ENCODE data around the gene KRTAP4-8. TPM values are rescaled to one million over a fixed set of nuclear protein-coding genes. Genes with fewer than 3 reads are reported as not detected.
"Not testable (repeated sequence)": the region's sequence is repeated elsewhere in the genome, so short reads cannot be mapped to it uniquely, and the experiment has no call there.

KRTAP4-8 gene
- total RNA-seq, 1 experiment from 2014 or later: not detected

DNA sequence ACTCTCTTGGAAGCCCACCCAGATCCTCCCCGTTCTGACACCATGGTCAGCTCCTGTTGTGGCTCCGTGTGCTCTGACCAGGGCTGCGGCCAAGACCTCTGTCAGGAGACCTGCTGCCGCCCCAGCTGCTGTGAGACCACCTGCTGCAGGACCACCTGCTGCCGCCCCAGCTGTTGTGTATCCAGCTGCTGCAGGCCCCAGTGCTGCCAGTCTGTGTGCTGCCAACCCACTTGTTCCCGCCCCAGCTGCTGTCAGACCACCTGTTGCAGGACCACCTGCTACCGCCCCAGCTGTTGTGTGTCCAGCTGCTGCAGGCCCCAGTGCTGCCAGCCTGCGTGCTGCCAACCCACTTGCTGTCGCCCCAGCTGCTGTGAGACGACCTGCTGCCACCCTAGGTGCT lies 7.4 kb upstream of the KRTAP4-8 start, which contains the start of gene KRTAP4-9:
Gene KRTAP4-9, plus strand, starts transcription at position 43 of the 400 bp plus-strand sequence. Its CDS starts 0 bp downstream, at position 43.
- not testable (repeated sequence) for DNase-seq (ENCODE audit: low read depth, low spot score)

DNA sequence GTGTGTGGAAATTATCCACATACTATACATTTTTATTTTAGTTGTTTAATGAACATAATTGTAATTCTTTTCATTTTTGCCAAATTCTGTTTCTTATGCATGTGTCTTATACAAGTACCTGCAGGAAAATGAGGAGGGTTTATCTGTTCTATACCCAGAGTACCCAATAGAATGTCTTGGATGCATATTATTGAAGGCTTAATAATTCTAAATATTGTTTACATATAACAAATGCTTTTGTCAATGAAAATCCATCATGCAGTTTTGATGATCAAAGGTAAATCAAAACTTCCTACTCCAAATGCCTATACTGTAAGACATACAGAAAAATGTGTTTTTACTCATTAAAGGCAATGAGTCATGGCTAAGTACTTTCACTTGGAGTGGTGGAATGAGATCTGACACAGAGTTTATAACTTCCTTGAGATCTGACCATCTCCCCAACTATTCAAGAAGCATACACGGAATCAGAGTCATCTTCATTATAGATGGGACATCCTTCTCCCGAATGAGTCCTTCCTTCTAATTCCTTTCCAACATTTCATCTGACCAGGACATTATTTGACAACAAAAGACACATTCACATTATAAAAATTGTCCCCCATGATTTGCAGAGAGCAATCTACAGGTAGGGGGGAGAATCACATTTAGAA lies 6.6 kb upstream of the KRTAP4-8 start:
- in situ Hi-C loops (cut with HindIII; ENCODE audit: low pct_unique_long_range_greater_than_20kb, low sequenced_read_pairs); DNase-seq (ENCODE audit: low read depth, low spot score); H3K9me3 ChIP-seq (ENCODE audit: control insufficient read depth, insufficient read depth, low read depth, low read length); CTCF ChIA-PET; H3K4me3 ChIP-seq (ENCODE audit: low read depth in 2 of 2, low read length in 2 of 2); H3K27ac ChIP-seq (ENCODE audit: low read length); H3K4me1 ChIP-seq (ENCODE audit: control insufficient read depth, insufficient read depth, low read length); H3K36me3 ChIP-seq (ENCODE audit: control insufficient read depth, insufficient read depth, low read length); BruUV-seq (replicated peaks); H3K27me3 ChIP-seq (ENCODE audit: control insufficient read depth, insufficient read depth, low read length): not testable (repeated sequence)
- POLR2A ChIA-PET: interaction anchor here (0.6 kb wide), 1 partner anchor 653 kb away, joined by 3 read pairs; no protein-coding TSS in a partner anchor
- intact Hi-C loops (cut with micrococcal nuclease; ENCODE audit: unreplicated experiment): loop anchor here (5.0 kb wide), 1 partner anchor 378 kb away; the partner anchor contains the start of gene KRT35
- ATAC-seq: peak; percentile 85

More for the DNA sequence above, 7.4 kb upstream of the KRTAP4-8 start, which contains the start of gene KRTAP4-9:
- H3K27ac ChIP-seq (ENCODE audit: low read length); BruUV-seq (replicated peaks); H3K4me3 ChIP-seq (ENCODE audit: low read depth in 2 of 2, low read length in 2 of 2); in situ Hi-C loops (cut with HindIII; ENCODE audit: low pct_unique_long_range_greater_than_20kb, low sequenced_read_pairs); H3K4me1 ChIP-seq (ENCODE audit: control insufficient read depth, insufficient read depth, low read length); intact Hi-C loops (cut with micrococcal nuclease; ENCODE audit: unreplicated experiment); H3K27me3 ChIP-seq (ENCODE audit: control insufficient read depth, insufficient read depth, low read length); ATAC-seq; H3K9me3 ChIP-seq (ENCODE audit: control insufficient read depth, insufficient read depth, low read depth, low read length); POLR2A ChIA-PET; CTCF ChIA-PET; H3K36me3 ChIP-seq (ENCODE audit: control insufficient read depth, insufficient read depth, low read length): not testable (repeated sequence)

DNA sequence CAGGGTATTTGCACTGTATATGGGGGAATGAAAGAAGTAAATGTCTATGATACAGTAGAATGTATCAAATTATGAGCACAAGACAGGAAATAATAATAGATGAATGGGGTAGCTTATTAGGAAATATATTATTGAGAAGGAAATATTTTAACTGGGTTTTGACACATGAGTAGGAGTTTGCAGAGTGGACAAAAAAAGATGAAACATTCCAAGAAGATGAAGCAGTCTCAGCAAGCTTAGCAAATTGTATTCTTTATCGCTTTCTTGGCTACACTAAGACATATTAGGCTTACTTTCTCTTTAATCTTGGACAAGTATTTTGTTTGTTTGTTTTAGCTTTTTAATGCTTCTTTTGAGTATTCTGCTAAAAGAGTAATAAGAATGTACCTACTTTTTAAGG lies 6.0 kb upstream of the KRTAP4-8 start:
- Histone ChIP-seq H3K27ac (ENCODE audit: low read length) (no peak overlapping the region), H3K27me3 (ENCODE audit: control insufficient read depth, insufficient read depth, low read length) (no peaks in the 10 kb centered on the region), H3K9me3 (ENCODE audit: control insufficient read depth, insufficient read depth, low read depth, low read length) (no peaks in the 10 kb centered on the region), H3K4me1 (ENCODE audit: control insufficient read depth, insufficient read depth, low read length) (no peaks in the 10 kb centered on the region), H3K4me3 (ENCODE audit: low read depth in 2 of 2, low read length in 2 of 2) (no peak overlapping the region), H3K36me3 (ENCODE audit: control insufficient read depth, insufficient read depth, low read length) (no peaks in the 10 kb centered on the region)
- ChIA-PET POLR2A (interaction anchor here (0.6 kb wide), 1 partner anchor 654 kb away, joined by 3 read pairs; no protein-coding TSS in a partner anchor), CTCF (no interaction called here)
- no peak for DNase-seq (ENCODE audit: low read depth, low spot score)
- no TSS peak for BruUV-seq (replicated peaks)
- intact Hi-C loops (cut with micrococcal nuclease; ENCODE audit: unreplicated experiment) (loop anchor here (5.0 kb wide), 1 partner anchor 378 kb away; the partner anchor contains the start of gene KRT35), in situ Hi-C loops (cut with HindIII; ENCODE audit: low pct_unique_long_range_greater_than_20kb, low sequenced_read_pairs) (no loop called here)
- no peak for ATAC-seq
- TF ChIP-seq SIN3A (IDR thresholded peaks at IDR 0.05; ENCODE audit: borderline replicate concordance, insufficient read depth, low read depth, low read length) (no peak), TCF7L2 (IDR thresholded peaks at IDR 0.05; ENCODE audit: low read depth, low read length) (no peak), POLR2AphosphoS5 (IDR thresholded peaks at IDR 0.05; ENCODE audit: low read depth, low read length) (no peak)
- TF ChIP-seq, protein P1, sequence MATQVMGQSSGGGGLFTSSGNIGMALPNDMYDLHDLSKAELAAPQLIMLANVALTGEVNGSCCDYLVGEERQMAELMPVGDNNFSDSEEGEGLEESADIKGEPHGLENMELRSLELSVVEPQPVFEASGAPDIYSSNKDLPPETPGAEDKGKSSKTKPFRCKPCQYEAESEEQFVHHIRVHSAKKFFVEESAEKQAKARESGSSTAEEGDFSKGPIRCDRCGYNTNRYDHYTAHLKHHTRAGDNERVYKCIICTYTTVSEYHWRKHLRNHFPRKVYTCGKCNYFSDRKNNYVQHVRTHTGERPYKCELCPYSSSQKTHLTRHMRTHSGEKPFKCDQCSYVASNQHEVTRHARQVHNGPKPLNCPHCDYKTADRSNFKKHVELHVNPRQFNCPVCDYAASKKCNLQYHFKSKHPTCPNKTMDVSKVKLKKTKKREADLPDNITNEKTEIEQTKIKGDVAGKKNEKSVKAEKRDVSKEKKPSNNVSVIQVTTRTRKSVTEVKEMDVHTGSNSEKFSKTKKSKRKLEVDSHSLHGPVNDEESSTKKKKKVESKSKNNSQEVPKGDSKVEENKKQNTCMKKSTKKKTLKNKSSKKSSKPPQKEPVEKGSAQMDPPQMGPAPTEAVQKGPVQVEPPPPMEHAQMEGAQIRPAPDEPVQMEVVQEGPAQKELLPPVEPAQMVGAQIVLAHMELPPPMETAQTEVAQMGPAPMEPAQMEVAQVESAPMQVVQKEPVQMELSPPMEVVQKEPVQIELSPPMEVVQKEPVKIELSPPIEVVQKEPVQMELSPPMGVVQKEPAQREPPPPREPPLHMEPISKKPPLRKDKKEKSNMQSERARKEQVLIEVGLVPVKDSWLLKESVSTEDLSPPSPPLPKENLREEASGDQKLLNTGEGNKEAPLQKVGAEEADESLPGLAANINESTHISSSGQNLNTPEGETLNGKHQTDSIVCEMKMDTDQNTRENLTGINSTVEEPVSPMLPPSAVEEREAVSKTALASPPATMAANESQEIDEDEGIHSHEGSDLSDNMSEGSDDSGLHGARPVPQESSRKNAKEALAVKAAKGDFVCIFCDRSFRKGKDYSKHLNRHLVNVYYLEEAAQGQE (IDR thresholded peaks at IDR 0.05; ENCODE audit: insufficient read depth in 1 of 2, low read depth in 2 of 2, low read length in 1 of 2): no peak
- TF ChIP-seq, protein P2, sequence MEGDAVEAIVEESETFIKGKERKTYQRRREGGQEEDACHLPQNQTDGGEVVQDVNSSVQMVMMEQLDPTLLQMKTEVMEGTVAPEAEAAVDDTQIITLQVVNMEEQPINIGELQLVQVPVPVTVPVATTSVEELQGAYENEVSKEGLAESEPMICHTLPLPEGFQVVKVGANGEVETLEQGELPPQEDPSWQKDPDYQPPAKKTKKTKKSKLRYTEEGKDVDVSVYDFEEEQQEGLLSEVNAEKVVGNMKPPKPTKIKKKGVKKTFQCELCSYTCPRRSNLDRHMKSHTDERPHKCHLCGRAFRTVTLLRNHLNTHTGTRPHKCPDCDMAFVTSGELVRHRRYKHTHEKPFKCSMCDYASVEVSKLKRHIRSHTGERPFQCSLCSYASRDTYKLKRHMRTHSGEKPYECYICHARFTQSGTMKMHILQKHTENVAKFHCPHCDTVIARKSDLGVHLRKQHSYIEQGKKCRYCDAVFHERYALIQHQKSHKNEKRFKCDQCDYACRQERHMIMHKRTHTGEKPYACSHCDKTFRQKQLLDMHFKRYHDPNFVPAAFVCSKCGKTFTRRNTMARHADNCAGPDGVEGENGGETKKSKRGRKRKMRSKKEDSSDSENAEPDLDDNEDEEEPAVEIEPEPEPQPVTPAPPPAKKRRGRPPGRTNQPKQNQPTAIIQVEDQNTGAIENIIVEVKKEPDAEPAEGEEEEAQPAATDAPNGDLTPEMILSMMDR (IDR thresholded peaks at IDR 0.05): no peak

Measured in Panc1 (cell line).